Measurements from ENCODE around the gene LEFTY2.
"Not testable (repeated sequence)": the region's sequence is repeated elsewhere in the genome, so short reads cannot be mapped to it uniquely, and the experiment has no call there.

Gene LEFTY2

GRCh38 chr1:225930566-225930965, 10.5 kb downstream of the LEFTY2 start:
- no peak for DNase-seq (ENCODE audit: low read depth in 2 of 2)

GRCh38 chr1:225929462-225929861, 11.6 kb downstream of the LEFTY2 start:
- DNase-seq (ENCODE audit: low read depth in 2 of 2): not testable (repeated sequence)

GRCh38 chr1:225928186-225929175, 12.5 kb downstream of the LEFTY2 start:
- DNase-seq (ENCODE audit: low read depth in 2 of 2): no peak

DNA sequence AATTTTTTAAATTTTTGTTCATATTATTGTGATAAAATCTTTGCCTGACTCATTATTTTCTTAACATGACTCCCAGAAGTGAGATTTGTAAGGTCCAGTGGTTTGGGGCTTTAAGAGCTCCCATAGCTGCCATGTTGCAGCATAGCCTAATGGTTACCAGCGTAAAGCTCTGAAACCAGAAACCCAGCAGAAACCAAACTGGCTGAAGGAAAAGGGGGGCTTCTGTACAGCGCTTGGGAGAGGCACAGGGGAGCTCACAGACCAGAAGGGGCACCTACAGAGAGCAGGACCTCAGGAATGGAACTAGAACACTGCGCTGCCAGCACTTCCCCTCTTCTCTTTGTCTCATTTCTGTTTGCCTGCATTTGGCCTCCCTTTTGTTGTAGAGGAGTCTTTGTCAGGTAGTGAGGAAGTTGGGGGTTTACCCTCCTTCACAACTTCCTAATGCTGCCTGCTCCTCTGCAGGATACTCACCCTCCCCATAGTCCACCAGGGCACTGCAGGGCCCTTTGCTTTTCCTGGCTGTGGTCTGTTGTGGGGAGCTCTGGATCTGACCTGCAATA, 14.4 kb downstream of the LEFTY2 start:
- DNase-seq (ENCODE audit: low read depth in 2 of 2): no peak

DNA sequence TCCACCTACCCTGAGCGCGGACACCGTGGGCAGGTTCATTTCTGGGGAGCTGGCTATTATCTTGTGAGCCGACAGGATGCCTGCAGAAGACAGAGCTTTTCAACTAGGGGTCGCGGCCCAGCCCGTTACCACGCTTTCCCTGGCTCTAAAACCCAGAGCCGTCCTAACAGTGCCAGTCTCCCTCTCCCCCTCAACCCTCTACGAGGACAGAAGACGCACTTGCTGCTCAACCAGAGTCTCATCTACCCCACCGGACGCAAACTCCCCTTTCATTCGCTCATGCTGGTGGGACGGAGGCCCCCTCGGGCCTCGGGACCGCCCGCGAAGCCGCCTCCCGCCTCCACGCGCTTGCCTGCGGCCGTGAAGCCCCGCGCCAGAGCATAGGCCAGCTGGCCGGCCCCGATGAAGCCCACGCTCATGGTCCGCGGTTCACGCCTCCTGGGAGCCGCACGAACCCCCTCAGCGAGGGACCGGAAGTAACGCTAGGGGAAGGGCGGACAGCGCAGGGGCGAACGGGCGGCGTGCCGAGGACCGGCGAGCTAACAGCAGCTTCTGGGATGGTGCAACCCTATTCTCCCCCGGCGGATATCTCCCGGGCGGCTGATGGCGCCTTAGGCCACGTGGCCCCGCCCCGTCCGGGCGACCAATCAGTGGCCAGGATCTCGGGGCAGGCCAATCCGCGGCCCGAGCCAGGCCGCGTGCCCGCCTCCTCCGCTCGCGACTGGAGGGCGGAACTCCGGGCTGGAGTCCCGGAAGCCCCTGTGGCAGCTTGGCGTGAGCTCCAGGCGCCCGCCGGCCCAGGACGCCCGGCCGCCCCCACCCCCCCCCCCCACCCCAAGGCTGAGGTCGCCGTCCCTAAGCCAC, 17.1 kb downstream of the LEFTY2 start, which contains the start of gene PYCR2:
Gene PYCR2 (minus strand): TSS at position 559 of the 864 bp plus-strand sequence. CDS start 140 bp downstream, at position 419.
- peak; percentile 81 to 83 for DNase-seq (ENCODE audit: low read depth in 2 of 2)

DNA sequence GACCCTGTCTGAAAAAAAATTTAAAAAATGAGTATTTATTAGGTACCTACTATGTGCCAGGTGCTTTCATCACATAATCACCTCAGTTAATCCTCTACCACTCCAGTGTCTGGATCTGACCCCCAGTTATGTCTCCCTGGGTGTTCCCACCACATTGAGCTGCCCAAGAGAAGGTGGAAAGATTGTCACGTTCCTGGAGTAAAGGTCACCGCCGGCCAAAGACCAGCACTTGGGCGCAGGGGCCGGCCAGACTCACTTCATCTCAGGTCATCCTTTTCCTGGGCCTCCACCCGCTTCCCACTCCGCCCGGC, 17.7 kb downstream of the LEFTY2 start:
- no peak for DNase-seq (ENCODE audit: low read depth in 2 of 2)

DNA sequence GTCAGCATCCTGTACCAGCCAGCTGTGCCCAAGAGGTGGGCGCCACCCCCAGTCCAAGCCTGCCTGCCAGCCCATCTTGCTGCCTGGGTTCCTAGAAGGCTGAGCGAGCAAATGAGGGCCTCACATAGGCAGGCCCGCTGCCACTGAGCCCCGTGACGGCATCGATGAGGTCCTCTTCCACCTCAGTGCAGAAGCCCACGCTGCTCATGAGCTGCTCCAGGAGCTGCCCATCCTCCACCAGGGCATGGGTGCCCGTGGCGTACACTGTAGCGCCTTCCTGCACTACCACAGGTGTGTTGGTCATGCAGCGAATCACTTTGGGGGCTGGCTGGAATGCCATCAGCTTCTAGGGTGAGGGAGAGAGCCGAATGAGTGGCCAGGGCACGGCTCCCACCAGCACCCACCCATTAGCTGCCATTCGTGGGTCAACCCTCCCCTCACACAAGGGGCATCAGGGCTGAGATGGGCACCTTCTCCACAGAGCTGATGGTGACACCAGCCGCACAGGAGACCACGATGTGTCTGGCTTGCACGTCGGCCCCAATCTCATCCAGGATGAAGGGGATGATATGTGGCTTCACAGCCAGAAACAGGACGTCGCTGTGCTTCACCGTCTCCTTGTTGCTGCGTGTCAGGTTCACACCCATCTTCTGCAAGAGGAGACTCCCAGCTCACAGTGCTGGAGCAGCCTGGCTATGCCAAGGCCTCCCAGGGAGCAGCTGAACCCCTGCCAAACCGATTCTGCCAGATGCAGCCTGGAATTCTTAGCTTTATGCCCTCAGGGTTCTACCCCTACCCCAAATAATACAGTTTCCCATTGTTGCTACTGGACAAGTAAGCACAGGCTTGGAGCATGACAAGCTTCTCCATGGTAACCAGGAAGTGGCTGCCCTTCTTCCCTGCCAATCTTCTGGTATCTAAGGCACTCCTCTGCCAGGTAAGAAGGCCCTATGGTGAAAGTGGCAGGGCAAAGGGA, 19.0 kb downstream of the LEFTY2 start:
- no peak for DNase-seq (ENCODE audit: low read depth in 2 of 2)

DNA sequence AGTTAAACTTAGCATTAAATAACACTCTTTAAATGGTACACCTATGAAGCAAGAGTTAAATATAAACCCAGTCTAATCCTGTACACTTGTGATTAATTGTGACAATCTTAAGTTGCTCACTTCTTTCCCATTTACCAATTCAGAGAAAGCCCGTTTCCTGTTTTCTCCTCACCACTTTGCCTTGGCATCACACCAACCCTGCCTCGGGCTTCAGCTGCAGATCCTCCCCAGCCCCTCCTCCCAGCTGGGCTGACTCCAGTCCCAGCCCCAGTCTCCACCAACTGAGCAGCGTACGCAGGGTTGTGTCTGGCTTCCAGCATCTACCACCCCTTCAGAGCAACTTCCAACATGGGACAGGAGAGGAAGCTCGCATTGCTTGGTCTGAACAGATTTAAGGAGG, 21.1 kb downstream of the LEFTY2 start:
- no peak for DNase-seq (ENCODE audit: low read depth in 2 of 2)

DNA sequence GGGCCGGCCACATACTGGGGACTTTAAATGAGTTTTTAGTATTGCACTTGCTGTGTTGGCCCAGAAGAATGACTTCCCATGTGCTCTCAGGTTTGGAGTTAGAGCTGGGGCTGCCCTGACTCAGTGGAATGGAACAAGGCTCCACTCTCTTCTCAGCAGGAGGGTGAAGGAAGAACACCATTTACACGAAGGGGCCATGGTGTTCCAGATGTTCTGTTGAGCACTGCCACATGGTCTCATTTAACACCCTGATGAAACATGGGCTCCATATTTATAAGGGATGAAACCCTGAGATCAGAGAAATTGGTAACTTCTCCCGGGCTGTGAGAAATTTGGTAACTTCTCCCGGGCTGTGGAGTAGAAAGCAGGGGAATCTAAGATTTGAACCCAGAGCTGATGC, 22.7 kb downstream of the LEFTY2 start:
- no peak for DNase-seq (ENCODE audit: low read depth in 2 of 2)

DNA sequence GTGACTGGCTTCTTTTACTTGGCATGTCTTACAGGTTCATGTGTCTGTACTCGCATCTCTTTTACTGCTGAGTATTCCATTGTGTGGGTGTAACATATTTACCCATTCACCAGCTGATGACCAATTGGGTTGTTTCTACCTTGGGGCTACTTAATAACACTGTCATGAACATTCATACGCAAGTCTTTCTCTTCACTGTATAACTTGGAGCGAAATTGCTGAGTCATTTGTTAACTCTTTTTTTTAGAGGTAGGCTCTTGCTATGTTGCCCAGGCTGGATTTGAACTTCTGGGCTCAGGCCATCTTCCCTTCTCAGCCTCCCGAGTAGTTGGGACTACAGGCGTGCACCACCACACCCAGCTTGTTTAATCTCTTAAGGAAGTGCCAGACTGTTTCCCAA, 23.5 kb downstream of the LEFTY2 start:
- no peak for DNase-seq (ENCODE audit: low read depth in 2 of 2)

- DNase-seq (ENCODE audit: low read depth in 2 of 2): no peak
Observed at GRCh38 chr1:225917101-225917500, 23.9 kb downstream of the LEFTY2 start.

GRCh38 chr1:225915538-225915991, 25.5 kb downstream of the LEFTY2 start:
- DNase-seq (ENCODE audit: low read depth in 2 of 2): no peak

GRCh38 chr1:225914947-225915346, 26.1 kb downstream of the LEFTY2 start:
- DNase-seq (ENCODE audit: low read depth in 2 of 2): no peak

DNA sequence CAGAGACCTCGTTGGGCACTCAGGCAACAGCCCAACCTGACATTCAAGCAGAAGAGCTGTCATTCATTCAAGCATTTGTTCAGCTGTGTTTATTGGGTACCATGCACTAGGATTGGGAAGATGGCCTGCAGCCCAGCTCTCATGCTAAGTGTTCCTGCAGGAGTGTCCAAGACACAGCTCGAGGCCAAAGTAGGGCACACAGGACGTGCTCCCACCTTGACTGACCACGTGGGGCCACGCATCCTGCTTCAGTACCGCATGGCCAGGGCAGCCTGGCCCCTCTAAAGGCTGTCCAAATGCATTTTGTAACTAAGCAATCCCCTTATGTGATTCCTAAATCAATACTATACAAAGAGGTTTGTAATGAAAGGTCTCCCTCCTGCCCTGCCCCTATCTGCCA, 26.6 kb downstream of the LEFTY2 start:
- no peak for DNase-seq (ENCODE audit: low read depth in 2 of 2)

DNA sequence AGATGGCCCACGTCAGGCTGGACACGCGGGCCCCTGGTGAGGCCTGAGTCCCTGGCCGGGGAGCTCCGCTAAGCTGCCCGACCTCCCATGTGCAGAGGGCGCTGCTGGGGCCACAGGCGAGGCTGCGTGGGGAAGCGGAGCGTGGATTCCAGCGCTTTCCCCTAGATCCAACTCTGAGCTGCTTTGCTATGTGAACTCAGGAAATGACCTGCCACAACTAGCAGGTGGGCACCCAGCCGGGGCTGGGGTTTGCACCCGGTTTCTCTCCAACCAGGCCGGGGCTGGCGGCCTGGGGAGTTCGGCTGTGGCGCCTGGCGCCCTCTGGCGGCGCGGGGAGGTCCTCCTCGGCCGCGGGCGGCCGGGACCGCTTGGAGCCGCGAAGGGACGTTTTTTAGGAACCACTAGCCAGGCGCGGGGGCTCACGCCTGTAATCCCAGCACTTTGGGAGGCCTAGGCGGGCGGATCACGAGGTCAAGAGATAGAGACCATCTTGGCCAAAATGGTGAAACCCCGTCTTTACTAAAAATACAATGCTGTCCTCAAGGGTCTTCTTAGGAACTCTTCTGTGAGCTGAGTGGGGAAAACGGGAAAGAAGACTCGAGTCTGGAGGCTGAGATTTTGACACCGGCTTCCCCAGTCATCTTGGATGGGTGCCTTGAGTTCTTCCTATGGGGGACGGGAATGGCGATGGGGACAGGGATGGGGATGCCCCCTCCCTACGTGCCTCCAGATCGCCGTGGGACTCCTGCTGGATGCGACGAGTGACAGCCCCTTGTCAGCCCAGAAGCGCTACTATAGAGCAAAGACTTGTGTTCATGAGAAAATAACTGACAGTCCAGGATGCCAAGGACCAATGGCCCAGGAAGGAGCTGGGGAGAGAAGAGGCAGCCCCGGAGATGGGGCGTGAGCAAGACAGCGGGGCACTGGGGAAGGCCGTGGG, 29.6 kb downstream of the LEFTY2 start:
- peak; percentile 43 to 65 for DNase-seq (ENCODE audit: low read depth in 2 of 2)

DNA sequence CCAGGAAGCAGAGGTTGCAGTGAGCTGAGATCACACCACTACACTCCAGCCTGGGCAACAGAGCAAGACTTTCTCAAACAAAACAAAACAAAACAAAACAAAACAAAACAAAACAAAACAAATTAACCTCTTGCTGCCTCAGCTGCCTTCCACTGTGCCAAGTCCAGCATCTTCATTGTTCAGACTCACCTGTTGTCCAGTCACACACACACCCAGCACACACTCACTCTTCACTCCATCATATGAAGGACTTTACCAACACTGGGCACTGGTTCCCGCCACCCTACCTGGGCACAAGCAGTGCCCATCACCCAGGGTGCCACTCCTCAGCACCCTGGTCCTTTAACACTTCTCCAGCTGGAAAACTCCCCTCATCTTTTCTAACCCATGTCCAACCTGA, 31.5 kb downstream of the LEFTY2 start:
- no peak for DNase-seq (ENCODE audit: low read depth in 2 of 2)

DNA sequence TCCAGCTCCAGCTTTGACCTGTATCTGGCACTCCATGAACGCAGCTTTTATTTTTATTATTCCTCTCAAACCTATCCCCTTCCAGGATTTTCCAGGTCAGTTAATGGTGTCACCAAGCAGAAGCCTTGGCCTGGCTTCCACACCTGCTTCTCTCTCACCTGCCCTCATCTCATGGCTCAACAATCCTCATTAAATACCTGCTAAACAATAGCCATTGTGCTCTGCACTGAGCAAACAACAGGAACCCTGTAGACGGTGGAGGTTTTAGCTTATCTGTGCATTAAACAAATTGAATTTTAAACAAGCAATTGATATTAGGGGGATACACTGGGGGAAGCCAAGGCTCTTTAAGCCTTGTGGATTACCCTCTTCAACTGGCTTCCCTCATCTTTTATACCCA, 32.2 kb downstream of the LEFTY2 start:
- no peak for DNase-seq (ENCODE audit: low read depth in 2 of 2)

- DNase-seq (ENCODE audit: low read depth in 2 of 2): no peak
Observed at GRCh38 chr1:225908013-225908640, 32.9 kb downstream of the LEFTY2 start.

DNA sequence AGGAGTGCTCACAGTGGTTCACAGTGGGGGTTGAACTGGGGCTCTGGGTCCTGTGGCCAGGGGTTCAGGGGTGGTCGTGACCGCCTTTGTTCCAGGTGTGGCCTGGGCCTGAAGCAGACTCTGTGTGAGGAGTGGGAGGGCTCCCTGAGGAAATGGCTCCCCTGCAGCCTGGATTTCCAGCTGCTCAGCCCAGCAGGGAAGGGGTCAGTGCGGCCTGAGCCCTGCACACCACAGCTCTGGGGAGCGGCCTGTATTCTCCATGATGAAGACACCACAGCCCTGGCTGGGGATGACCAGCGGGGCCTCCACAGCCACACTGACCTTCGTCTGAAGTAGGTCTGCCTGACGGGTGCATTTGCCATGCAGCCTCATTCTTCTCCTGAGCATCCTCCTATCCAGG, 33.7 kb downstream of the LEFTY2 start:
- DNase-seq (ENCODE audit: low read depth in 2 of 2): no peak
